ENCODE data around the gene SLC1A6. TPM values are rescaled to one million over a fixed set of nuclear protein-coding genes. Genes with fewer than 3 reads are reported as not detected.

Gene SLC1A6
- total and polyA plus RNA-seq, 2 of the 4 experiments (the other 2 are of a cell fraction): not detected

- ATAC-seq (ENCODE audit: low read depth): no peak
- Histone ChIP-seq H3K36me3 (ENCODE audit: control insufficient read depth, insufficient read depth, low read length) (no peaks in the 10 kb centered on the region), H4K91ac (ENCODE audit: insufficient read depth, low read depth, low read length) (no peak overlapping the region), H3K18ac (ENCODE audit: low read depth, low read length) (no peak overlapping the region), H3K23ac (ENCODE audit: low read depth, low read length) (no peak overlapping the region), H3K4me2 (ENCODE audit: low read depth, low read length) (no peak overlapping the region), H2AK9ac (replicated peaks; ENCODE audit: low read depth, low read length, poor library complexity) (no peak overlapping the region), H2BK120ac (ENCODE audit: low read depth, low read length) (no peak overlapping the region), H2BK15ac (ENCODE audit: low read depth, low read length) (no peak overlapping the region), H4K20me1 (ENCODE audit: insufficient read depth, low read length) (no peaks in the 10 kb centered on the region), H3K9me1 (ENCODE audit: insufficient read depth, low read length) (no peaks in the 10 kb centered on the region), H3K9me3 (ENCODE audit: control insufficient read depth, insufficient read depth, low read length) (peaks cover 7% of the 10 kb centered on the region; the same call in 1 of the 2 replicates), H3K56ac (ENCODE audit: extremely low read depth, insufficient read depth, low read length) (no peak overlapping the region), H3K79me1 (ENCODE audit: low read depth in 1 of 2, low read length in 2 of 2) (no peaks in the 10 kb centered on the region), H2AK5ac (ENCODE audit: low read depth, low read length) (no peak overlapping the region), H3K14ac (replicated peaks; ENCODE audit: low read depth, low read length) (no peak overlapping the region), H2BK5ac (ENCODE audit: low read depth, low read length, poor library complexity, severe bottlenecking) (no peak overlapping the region), H2BK20ac (ENCODE audit: low read depth, low read length) (no peak overlapping the region), H3K4ac (ENCODE audit: low read depth, low read length) (no peak overlapping the region), H3K9ac (ENCODE audit: low read depth, low read length) (no peak overlapping the region), H3K27me3 (ENCODE audit: control insufficient read depth, insufficient read depth, low read length) (no peaks in the 10 kb centered on the region), H3K4me3 (ENCODE audit: insufficient read depth, low read depth, low read length) (no peak overlapping the region), H4K5ac (ENCODE audit: low read depth, low read length) (no peak overlapping the region), H2AFZ (replicated peaks; ENCODE audit: low read length, poor library complexity) (no peak overlapping the region), H3K4me1 (ENCODE audit: control insufficient read depth, insufficient read depth, low read length) (no peaks in the 10 kb centered on the region), H4K8ac (ENCODE audit: low read depth in 2 of 2, low read length in 2 of 2) (no peak overlapping the region), H3K27ac (ENCODE audit: insufficient read depth, low read length) (no peak overlapping the region)
- POLR2A ChIA-PET (ENCODE audit: unreplicated experiment): no interaction called here
- no peak for TF ChIP-seq RFX5 (IDR thresholded peaks at IDR 0.05; ENCODE audit: low read depth, low read length)
- TF ChIP-seq MAFK (IDR thresholded peaks at IDR 0.05; ENCODE audit: low read depth, low read length): no peak
- TF ChIP-seq RCOR1 (IDR thresholded peaks at IDR 0.05; ENCODE audit: insufficient replicate concordance, low read length): no peak
- TF ChIP-seq CTCF (conservative IDR thresholded peaks at IDR 0.05; ENCODE audit: low read depth, low read length): no peak
- no peak for TF ChIP-seq ELK1 (IDR thresholded peaks at IDR 0.05; ENCODE audit: borderline replicate concordance, low read depth, low read length)
- no peak for TF ChIP-seq BHLHE40 (IDR thresholded peaks at IDR 0.05; ENCODE audit: low read depth, low read length)
- CTCF ChIA-PET: no interaction called here
- intact Hi-C loops (cut with micrococcal nuclease): no loop called here
- in situ Hi-C loops (cut with MboI; ENCODE audit: low sequenced_read_pairs): no loop called here
- dilution Hi-C loops (cut with HindIII; ENCODE audit: low sequenced_read_pairs, unreplicated experiment): no loop called here
- WGBS, 2 experiments (ENCODE audit: extremely low coverage in 2 of 2, insufficient read length in 1 of 2): 83% methylated on average over 1 of the region's 1 CpG; no CpG with 5 or more reads in 1 of the 2 experiments
- no peak for DNase-seq
- BruUV-seq (replicated peaks): no TSS peak
Observed at GRCh38 chr19:14997981-14998380, 18.3 kb upstream of the SLC1A6 start.
